Measurements from ENCODE around the gene HAPLN2.

HAPLN2 gene

DNA sequence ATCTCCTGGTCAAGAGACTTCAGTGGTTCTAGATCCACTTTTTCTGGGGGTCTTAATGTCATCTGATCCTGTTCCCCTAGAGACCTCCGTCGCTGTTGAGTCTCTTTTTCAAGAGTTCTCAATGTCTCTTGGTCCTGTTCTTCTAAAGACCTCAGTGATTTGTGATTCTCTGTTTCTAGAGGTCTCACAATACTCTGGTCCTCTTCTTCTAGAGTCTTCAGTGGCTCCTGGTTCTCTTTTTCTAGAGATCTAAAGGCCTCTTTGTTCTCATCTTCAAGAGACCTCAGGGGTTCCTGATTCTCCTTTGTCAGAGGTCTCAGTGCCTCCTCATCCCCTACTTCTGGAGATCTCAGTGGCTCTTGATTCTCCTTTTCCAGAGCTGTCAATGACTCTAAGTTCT lies 52.6 kb downstream of the HAPLN2 start:
- Mint-ChIP-seq H3K27ac (no peak overlapping the region), H3K36me3 (no peaks in the 10 kb centered on the region), H3K4me3 (no peak overlapping the region), H3K27me3 (peaks cover 5% of the 10 kb centered on the region), H3K4me1 (peaks cover 4% of the 10 kb centered on the region), H3K9me3 (no peaks in the 10 kb centered on the region)
- DNase-seq (ENCODE audit: low spot score in 2 of 2) (no peak), ATAC-seq (ENCODE audit: low read depth) (no peak)

DNA sequence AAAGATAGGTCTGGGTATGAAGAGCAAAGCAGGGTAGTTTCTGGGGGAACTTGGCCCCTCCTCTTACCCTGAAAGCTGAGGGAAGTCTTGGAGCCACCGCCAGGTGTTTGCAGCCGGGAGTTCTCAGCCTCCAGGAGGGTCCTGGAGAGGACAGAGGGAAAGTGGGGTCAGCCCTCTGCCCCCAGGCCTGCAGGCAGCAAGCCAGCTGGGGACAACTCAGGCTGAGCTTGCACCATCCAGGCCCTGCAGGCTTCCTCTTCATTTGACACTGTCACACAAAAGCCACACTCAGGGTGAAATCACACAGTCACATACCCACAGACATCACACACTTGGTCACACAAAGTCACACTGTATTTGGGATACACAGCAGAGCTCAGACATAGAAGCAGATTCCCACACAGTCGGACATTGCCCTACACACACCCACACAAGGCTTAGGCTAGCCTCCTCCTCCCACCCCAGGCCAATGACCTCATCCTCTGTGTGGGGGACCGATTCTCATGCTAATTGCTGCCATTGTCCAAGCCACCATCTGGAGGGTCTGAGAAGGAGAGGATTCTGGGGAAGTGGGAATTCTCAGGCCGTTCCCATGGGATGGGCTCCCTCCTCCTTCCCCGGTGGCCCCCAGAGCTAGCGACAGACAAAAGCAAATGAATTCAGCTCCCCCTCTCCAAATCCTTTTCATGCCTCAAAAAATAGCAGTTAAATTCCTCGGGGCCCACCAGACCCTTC lies 54.3 kb downstream of the HAPLN2 start:
- H3K9me3 Mint-ChIP-seq: no peaks in the 10 kb centered on the region
- H3K4me3 Mint-ChIP-seq: no peak overlapping the region
- H3K36me3 Mint-ChIP-seq: no peaks in the 10 kb centered on the region
- ATAC-seq (ENCODE audit: low read depth) (no peak), DNase-seq (ENCODE audit: low spot score in 2 of 2) (no peak)
- peaks cover 8% of the 10 kb centered on the region for H3K4me1 Mint-ChIP-seq
- peaks cover 12% of the 10 kb centered on the region for H3K27me3 Mint-ChIP-seq
- no peak overlapping the region for H3K27ac Mint-ChIP-seq

All from memory B cell (primary cell).